Epidermal melanocyte (primary cell): ENCODE data around the gene RAB1B.

ENCODE experiments used
- DNase-seq: peaks from one replicate; pipeline ENCODE4 v3.0.0; 2011; ENCODE audit warnings: low spot score; ENCODE audit not compliant: insufficient read length

RAB1B gene

DNA sequence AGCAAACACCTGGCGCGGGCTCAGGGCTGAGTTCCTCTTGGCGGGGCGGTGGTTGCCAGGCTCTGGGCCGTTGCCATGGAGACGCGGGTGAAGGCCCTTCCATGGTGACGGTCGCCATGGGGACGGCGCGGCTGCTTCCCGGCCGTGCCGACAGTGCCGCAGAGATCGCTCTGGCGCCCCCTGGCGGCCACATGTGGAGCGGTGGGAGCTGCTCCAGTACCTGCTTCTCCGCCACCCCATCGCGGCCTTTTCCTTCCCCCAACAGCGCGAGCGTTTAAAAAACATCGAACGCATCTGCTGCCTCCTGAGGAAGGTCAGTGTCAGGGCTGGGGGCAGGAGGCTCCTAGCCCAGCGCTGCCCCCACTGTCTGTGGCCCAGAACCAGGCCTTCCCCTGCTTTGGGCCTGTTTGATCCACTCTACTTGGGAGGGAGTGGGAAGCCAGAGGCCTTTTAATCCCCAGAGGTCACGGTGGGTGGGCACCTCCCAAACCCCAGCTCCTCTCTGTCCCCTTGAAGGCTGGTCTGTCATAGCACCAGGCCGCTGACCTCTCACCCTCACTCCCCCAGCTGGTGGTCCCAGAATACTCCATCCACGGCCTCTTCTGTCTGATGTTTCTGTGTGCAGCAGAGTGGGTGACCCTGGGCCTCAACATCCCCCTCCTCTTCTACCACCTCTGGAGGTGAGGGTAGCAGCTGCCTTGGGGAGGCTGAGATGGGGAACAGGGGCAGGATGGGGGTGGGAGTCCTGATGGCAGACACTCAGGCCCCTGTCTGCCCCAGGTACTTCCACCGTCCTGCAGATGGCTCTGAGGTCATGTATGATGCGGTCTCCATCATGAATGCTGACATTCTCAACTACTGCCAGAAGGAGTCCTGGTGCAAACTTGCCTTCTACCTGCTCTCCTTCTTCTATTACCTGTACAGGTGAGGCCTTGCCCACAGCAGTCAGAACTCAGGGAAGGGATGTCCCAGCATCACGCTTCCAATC, 14.3 kb downstream of the RAB1B start:
- peak; percentile 98 for DNase-seq

DNA sequence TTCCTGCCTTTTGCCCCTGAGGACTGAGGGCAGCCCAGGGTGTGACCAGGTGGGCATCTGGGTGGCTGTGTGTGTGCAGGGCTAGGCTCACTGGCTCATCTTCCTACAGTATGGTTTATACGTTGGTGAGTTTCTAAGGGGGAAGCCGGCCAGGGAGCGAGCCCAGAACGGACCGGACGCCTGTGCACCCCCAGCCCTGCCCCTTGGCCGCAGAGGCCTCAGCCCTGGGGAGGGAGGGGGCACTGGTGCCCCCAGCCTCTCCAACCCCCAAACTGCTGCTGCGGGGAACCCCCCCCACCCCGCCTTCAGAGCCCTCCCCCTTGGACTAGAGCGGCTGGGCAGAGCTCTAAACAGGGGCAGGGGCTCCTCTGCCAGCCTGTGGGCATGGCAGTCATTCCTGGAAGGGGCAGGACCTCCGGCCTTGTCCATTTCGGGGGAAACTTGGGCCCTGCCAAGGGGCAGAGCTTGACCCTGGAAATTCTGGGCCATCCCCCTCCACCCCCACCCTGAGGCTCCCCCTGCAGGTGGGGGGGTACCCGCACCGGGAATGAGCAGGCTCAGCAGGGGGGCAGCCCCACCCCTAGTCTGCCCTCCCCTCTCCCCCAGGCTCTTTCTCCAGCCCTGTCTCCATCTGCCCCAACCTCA, 15.1 kb downstream of the RAB1B start:
- DNase-seq: no peak

- DNase-seq: no peak
These were observed 16.2 kb downstream of the RAB1B start for GRCh38 chr11:66284526-66285078.

GRCh38 chr11:66285250-66285947, 17.0 kb downstream of the RAB1B start:
- DNase-seq: peak; percentile 4

DNA sequence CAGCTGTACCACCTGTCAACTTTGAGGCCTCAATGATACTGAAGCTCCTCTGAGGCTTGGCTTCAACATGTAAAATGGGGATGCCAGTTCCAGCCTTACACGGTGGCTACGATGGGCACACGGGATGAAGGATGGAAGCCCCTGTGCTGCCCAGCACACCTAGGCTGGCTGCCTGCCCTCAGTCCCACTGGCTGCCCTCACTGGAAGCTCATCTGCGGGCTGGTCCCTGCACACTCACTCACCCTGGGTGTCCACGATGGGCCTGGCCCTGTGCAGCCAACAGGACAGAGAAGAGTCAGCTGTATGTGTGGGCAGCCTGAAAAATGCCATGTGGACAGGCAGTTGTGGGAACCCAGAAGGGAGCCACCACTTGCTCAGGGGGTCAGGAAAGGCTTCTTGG, 18.3 kb downstream of the RAB1B start:
- DNase-seq: peak; percentile 13

- no peak for DNase-seq
These were observed 18.9 kb downstream of the RAB1B start for GRCh38 chr11:66287211-66287888.

GRCh38 chr11:66287889-66288670, 19.6 kb downstream of the RAB1B start:
- peak; percentile 18 for DNase-seq

- peak; percentile 100 for DNase-seq
These were observed 20.5 kb downstream of the RAB1B start, which contains the start of gene YIF1A for GRCh38 chr11:66288671-66289547. Gene YIF1A (minus strand): TSS chr11:66289143. CDS start chr11:66288985, 158 bp downstream.

DNA sequence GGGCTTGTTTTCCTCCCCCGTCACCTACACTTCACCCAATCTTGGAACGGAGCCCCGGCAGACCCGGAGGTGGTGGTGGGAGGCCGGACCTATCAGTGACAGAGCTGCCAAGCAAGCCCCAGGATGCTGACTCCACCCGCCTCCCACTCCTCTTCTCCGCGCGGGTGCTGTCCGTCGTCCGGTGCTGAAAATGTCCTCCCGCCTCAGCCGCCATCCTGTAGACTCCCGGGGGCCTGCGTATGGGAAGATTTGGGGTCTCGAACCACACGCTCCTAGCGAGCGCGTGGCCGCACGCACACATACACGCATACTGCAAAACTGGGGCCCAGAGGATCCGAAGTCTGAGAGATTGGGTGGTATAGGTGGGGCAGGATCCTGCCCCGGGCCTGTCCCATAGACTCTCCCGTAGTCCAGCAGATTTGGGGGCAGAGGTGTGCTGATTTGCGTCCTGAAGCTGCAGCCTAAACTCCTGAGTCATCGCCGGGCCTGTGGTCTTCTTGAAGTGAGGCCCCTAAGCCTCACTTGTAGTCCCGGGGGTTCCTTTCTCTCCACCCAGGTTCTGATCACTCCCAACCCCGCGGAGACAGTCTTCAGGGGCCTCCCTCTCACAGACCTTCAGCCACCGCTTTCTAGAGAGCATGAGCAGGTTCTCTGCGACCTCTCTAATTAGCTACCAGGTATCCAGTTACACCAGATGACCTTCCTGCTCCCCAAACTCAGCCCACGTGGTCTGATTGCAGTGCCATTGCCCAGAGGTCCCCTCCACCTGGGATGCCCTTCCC, 21.3 kb downstream of the RAB1B start:
- peak; percentile 86 for DNase-seq

DNA sequence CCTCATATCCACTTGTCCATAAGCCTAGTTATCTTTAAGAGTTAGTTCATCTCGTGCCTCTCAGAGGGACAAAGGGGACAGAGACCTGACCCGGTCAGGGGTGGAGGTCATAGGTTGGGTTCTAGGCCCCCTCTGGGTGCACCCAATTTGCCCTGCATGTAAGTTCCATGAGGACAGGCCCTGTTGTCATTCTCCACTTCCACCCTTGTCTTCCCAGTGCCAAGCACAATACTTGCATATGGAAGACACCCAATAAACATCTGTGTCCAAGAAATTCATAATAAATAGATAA, 21.8 kb downstream of the RAB1B start:
- DNase-seq: no peak

DNA sequence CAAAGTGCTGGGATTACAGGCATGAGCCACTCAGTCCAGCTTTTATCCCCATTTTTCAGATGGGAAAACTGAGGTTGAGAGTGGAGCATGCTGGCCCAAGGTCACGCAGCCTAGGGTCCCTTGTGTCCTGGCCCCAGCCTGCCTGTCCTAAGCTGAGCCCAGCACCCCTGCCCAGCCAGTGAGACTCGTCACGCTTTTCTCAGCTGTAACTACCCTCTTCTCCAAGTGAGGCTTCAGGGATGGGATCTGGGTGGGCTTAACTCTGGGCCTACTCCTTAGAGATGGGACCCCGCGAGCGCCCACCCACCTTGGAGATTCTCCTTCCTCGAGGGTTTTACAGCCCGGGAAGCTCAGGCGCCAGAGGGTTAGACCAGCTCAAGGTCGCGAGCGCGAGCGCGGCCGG, 22.9 kb downstream of the RAB1B start:
- DNase-seq: peak; percentile 12

DNA sequence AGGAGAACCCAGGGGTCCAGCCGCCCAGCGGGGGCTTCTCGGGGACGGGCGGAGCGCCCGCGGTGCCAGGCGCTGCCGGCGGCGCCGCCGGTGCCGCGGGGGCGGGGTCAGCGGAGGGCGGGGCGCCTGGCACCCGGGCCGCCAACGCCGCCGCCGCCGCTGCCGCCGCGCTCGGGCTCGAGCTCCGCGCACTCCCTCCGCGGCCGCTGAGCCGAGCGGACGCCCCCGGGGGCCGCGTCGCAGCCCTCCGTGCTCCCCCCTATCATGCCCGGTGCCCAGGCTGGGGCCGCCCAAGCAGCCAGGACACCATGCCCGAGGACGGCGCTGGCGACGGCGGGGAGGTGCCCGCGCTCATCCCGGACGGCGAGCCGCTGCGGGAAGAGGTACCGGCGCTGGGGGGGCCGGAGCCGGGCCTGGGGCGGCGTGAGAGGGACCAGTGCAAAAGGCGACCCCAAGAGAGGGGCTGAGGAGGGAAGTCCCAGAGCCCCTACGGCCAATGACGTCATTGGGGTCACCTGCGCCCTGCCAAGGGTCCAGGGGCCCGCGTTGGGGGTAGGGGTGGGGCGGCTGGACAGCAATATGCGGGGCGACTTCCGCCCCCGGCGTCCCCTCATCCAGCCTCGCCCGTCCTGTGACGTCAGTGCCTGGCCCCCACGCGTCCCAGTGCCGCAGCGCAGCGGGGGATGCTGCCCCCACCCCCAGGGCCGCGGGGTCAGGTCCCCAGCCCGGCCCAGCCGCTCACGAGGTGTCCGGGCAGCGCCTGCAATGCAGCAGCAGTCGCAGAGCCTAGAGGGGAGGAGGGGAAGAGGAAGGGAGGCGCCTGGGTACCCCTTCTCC, 23.5 kb downstream of the RAB1B start, which contains the start of gene TMEM151A:
TMEM151A (plus strand) TSS at position 189 of the 837 bp plus-strand sequence; CDS start at position 309, 120 bp downstream.
- no peak for DNase-seq

DNA sequence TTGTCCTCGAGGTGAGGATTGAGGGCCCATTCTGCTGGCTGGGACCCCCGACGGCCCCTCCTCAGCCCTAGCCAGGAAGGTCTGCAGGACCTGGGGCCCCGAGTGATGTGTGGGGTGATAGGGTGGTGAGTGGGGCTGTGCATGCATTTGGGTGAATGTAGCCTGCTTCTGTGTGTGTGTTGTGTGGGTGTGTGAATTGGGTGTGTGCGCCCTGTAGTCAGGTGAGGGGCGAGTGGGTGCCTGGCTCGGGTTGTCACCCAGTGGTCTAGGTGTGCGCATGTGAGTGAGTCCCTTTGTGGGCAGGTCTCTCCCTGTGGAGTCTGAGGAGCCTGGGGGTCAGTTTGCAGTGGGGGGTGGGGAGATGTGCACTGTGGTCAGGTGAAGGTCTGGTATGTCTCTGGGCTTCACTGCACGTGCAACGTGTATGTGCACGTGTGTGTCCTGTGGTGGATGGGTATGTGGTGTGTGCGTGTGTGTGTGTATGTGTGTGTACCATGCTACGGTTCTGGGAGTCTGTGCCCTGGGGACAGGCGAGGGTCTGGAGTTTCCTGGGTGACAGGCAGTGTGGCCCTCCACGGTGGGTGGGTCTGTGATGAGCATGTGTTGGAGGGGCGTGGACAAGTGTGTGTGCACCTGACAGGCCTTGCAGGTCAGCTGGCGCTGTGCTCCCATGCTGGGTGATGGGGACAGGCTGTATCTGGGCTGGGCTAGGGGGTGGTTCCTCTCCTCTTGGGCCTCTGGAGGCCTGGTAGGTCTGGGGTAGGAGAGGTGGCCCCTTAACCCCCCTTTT, 24.3 kb downstream of the RAB1B start:
- DNase-seq: no peak

GRCh38 chr11:66293352-66293751, 24.9 kb downstream of the RAB1B start:
- DNase-seq: no peak

DNA sequence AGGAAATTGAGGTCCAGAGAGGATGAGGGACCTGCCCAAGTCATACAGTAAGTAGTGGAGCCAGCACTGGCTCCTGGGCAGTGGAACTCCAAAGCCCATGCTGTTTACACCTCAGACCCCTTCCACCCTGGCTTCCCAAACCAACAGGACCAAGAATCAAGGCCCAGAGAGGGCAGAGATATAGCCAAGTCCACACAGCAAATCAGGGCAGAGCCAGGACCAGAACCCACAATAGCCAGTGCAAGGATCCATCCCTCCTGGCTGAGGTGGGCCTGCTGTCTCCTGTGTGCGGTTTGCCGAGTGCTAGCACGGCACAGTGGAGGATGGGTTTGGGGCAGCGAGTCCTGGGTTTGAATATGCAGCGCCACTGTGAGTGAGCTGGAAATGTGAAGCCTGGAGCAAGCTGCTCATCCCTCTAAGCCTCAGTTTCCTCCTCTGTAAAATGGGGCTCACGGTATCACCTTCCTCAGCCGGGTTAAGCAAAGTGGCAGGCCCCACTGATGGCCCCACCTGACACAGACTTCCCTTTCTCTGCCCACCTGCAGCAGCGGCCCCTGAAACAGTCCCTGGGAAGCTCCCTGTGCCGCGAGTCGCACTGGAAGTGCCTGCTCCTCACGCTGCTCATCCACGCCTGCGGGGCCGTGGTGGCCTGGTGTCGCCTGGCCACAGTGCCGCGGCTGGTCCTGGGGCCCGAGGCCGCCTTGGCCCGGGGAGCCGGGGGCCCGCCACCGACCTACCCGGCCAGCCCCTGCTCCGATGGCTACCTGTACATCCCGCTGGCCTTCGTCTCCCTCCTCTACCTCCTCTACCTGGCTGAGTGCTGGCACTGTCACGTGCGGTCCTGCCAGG, 25.6 kb downstream of the RAB1B start:
- DNase-seq: no peak
